Fibroblast of skin of back (primary cell): ENCODE data around the gene FAM169A.
"Not testable (repeated sequence)": the region's sequence is repeated elsewhere in the genome, so short reads cannot be mapped to it uniquely, and the experiment has no call there.

Experiments
- DNase-seq: peaks from one replicate; pipeline ENCODE4 v3.0.0-alpha.2; 2013

FAM169A gene

GRCh38 chr5:74870299-74871067, 4.3 kb upstream of the FAM169A start:
- DNase-seq: peak; percentile 27

- not testable (repeated sequence) for DNase-seq
Measured at GRCh38 chr5:74869414-74869813, 3.2 kb upstream of the FAM169A start.

GRCh38 chr5:74866596-74867162, 492 bp upstream of the FAM169A start:
- no peak for DNase-seq

GRCh38 chr5:74865256-74865803, 857 bp downstream of the FAM169A start:
- DNase-seq: no peak

GRCh38 chr5:74864823-74865222, 1.4 kb downstream of the FAM169A start:
- no peak for DNase-seq

GRCh38 chr5:74863726-74864125, 2.5 kb downstream of the FAM169A start:
- no peak for DNase-seq

- DNase-seq: no peak
Measured at GRCh38 chr5:74862221-74862620, 4.0 kb downstream of the FAM169A start.

- not testable (repeated sequence) for DNase-seq
Measured at GRCh38 chr5:74856975-74857374, 9.2 kb downstream of the FAM169A start.

GRCh38 chr5:74853256-74853655, 12.9 kb downstream of the FAM169A start:
- no peak for DNase-seq

- DNase-seq: peak; percentile 32
Measured at GRCh38 chr5:74851684-74852353, 14.4 kb downstream of the FAM169A start.

- DNase-seq: no peak
Measured at GRCh38 chr5:74850789-74851425, 15.3 kb downstream of the FAM169A start.

GRCh38 chr5:74850030-74850429, 16.2 kb downstream of the FAM169A start:
- no peak for DNase-seq

- DNase-seq: no peak
Measured at GRCh38 chr5:74848553-74849025, 17.6 kb downstream of the FAM169A start.

- DNase-seq: no peak
Measured at GRCh38 chr5:74839229-74839628, 27.0 kb downstream of the FAM169A start.

- DNase-seq: no peak
Measured at GRCh38 chr5:74838262-74838661, 27.9 kb downstream of the FAM169A start.

GRCh38 chr5:74837115-74837514, 29.1 kb downstream of the FAM169A start:
- DNase-seq: no peak

- no peak for DNase-seq
Measured at GRCh38 chr5:74833537-74834266, 32.5 kb downstream of the FAM169A start.

- DNase-seq: no peak
Measured at GRCh38 chr5:74829413-74829812, 36.8 kb downstream of the FAM169A start.

GRCh38 chr5:74822288-74822687, 43.9 kb downstream of the FAM169A start:
- DNase-seq: no peak

- no peak for DNase-seq
Measured at GRCh38 chr5:74816875-74817274, 49.3 kb downstream of the FAM169A start.

- peak; percentile 15 for DNase-seq
Measured at GRCh38 chr5:74810915-74811314, 55.3 kb downstream of the FAM169A start.

GRCh38 chr5:74801941-74802340, 64.2 kb downstream of the FAM169A start:
- peak; percentile 1 for DNase-seq
